Caco-2 (cell line): Measurements from ENCODE around the gene KIAA0513. TPM values are rescaled to one million over a fixed set of nuclear protein-coding genes. Genes with fewer than 3 reads are reported as not detected.

Experiments
- BruUV-seq: library from RNA; stranded (reverse); fragments of 400-500 nt; replicated peaks from 2 replicates; lab custom pipeline; 2021; lab: Mats Ljungman, UMichigan
- CTCF ChIA-PET: fragments of 300-600 bp; sonication (Branson Sonifier 250); formaldehyde crosslinking; loops from one replicate; lab custom pipeline; 2022; ENCODE audit warnings: antibody characterized with exemption; lab: Charles Lee
- POLR2A ChIA-PET: fragments of 300-600 bp; sonication (Branson Sonifier 250); formaldehyde crosslinking; loops from one replicate; lab custom pipeline; 2022; ENCODE audit warnings: antibody characterized with exemption; lab: Charles Lee
- DNase-seq, 2 experiments: peaks; one replicate each; pipeline versions ENCODE4 v3.0.0 to v3.0.0-alpha.2; 2020 to 2022
- H3K27me3 ChIP-seq: replicated peaks from 2 replicates; pipeline ENCODE4 v1.6.0; 2011; ENCODE audit warnings: low read length; ENCODE audit not compliant: control insufficient read depth, insufficient read depth
- H3K36me3 ChIP-seq: 2 replicates; pipeline ENCODE4 v1.5.1; 2011; ENCODE audit warnings: low read length; ENCODE audit not compliant: control insufficient read depth, insufficient read depth
- H3K4me1 ChIP-seq: fragments of 250-450 bp; sonication (Bioruptor Pico); 2 replicates; pipeline ENCODE4 v1.5.1; 2020; ENCODE audit warnings: mild to moderate bottlenecking
- H3K4me3 ChIP-seq: 2 replicates; pipeline ENCODE4 v1.5.1; 2011; ENCODE audit warnings: low read depth, mild to moderate bottlenecking, control low read depth, low read length
- H3K9me3 ChIP-seq: fragments of 250-450 bp; sonication (Bioruptor Pico); 2 replicates; pipeline ENCODE4 v1.5.1; 2020; ENCODE audit warnings: mild to moderate bottlenecking, moderate library complexity
- H3K27ac Mint-ChIP-seq: one replicate; pipeline ENCODE4 v1.8.0; 2022; ENCODE audit warnings: mixed read lengths; ENCODE audit not compliant: unreplicated experiment
- H3K27me3 Mint-ChIP-seq: one replicate; pipeline ENCODE4 v1.8.0; 2022; ENCODE audit warnings: mixed read lengths; ENCODE audit not compliant: insufficient read depth, unreplicated experiment
- H3K36me3 Mint-ChIP-seq: one replicate; pipeline ENCODE4 v1.8.0; 2022; ENCODE audit warnings: mild to moderate bottlenecking, mixed read lengths; ENCODE audit not compliant: insufficient read depth, unreplicated experiment
- H3K4me1 Mint-ChIP-seq: one replicate; pipeline ENCODE4 v1.8.0; 2022; ENCODE audit warnings: low read depth, mixed read lengths; ENCODE audit not compliant: unreplicated experiment
- H3K4me3 Mint-ChIP-seq: one replicate; pipeline ENCODE4 v1.8.0; 2022; ENCODE audit warnings: mild to moderate bottlenecking, moderate library complexity, mixed read lengths; ENCODE audit not compliant: unreplicated experiment
- H3K9me3 Mint-ChIP-seq: one replicate; pipeline ENCODE4 v1.8.0; 2022; ENCODE audit warnings: mixed read lengths; ENCODE audit not compliant: unreplicated experiment
- intact Hi-C: fragments of 100-400 bp; cut with micrococcal nuclease; formaldehyde crosslinking; loops from one replicate; pipeline ENCODE4 v1.10.0; 2022; ENCODE audit not compliant: unreplicated experiment
- total RNA-seq: library from RNA; stranded (reverse); gene quantifications from 2 replicates; pipeline ENCODE4 v1.2.3, GENCODE V29; 2022
- TF ChIP-seq, protein P1 (sequence below), 2 experiments: fragments of 200-600 bp in 1 of 2; IDR thresholded peaks; 1 replicate in 1 of 2; 2 replicates in 1 of 2; pipeline versions ENCODE4 v1.5.1 to v1.8.0; 2011 to 2022; ENCODE audit warnings: antibody characterized with exemption in 1 of 2, control low read depth in 1 of 2, inconsistent platforms in 1 of 2, low read depth in 1 of 2, low read length in 1 of 2, mild to moderate bottlenecking in 1 of 2, moderate library complexity in 1 of 2; ENCODE audit not compliant: insufficient read depth in 1 of 2, severe bottlenecking in 1 of 2, unreplicated experiment in 1 of 2

Gene KIAA0513
- total RNA-seq, 1 experiment from 2014 or later = 7.9 TPM

DNA sequence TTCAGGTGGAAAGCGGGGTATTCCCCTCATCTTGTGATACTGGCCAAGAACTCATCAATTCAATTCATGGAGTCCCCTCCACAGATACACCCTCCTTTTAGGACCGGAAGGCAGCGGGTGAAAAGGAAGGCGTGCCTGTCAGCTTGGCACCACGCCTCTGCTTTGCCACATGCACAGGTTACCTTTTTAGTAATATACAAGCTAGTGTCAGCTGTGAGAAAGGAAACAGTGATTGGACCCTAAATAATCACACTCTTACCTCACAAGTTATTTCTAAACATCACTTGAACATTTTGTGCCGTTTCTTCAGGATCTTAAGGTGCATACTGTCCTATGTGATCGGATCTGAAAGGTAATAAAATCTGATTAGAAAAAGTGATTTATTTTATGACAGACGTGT lies 31.9 kb upstream of the KIAA0513 start:
- CTCF ChIA-PET = interaction anchor here (1.0 to 2.1 kb wide), 2 partner anchors 62 to 91 kb away, joined by 3 to 16 read pairs; no protein-coding TSS in a partner anchor
- peak overlapping the region; percentile 62 for H3K4me3 Mint-ChIP-seq

DNA sequence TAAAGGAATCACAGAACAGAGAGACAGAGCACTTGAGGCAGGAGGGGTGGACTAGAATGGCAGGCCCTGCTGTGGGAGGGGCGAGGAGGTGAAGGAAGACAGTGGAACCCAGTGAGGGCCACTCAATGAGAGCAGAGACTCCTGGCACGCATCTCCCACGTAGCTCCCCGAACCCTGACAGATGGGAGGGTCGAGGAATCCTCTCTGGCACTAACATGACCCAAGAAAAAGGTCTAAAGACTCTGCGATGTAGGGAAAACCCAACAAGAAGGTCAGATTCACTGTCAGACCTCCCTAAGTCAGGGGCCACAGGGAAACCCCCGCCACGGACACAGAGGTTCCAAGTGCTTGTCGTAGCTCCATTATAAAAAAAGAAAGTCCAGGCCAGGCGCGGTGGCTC lies 31.2 kb upstream of the KIAA0513 start:
- CTCF ChIA-PET = interaction anchor here (1.0 kb wide), 1 partner anchor 61 kb away, joined by 3 read pairs; no protein-coding TSS in a partner anchor
- no peaks in the 10 kb centered on the region for H3K9me3 Mint-ChIP-seq
- peaks cover 49% of the 10 kb centered on the region for H3K4me1 Mint-ChIP-seq
- H3K27me3 Mint-ChIP-seq = no peaks in the 10 kb centered on the region
- POLR2A ChIA-PET = no interaction called here
- Histone ChIP-seq H3K9me3 (no peaks in the 10 kb centered on the region), H3K4me3 (no peak overlapping the region), H3K36me3 (0 out of 2 replicates have a peak, but pooled peaks cover 3% of the 10 kb centered on the region), H3K4me1 (peaks cover 50% of the 10 kb centered on the region), H3K27me3 (no peaks in the 10 kb centered on the region)
- H3K36me3 Mint-ChIP-seq = peaks cover 78% of the 10 kb centered on the region
- intact Hi-C loops = no loop called here
- no TSS peak for BruUV-seq
- DNase-seq = no peak
- no peak overlapping the region for H3K4me3 Mint-ChIP-seq
- TF ChIP-seq, protein P1, sequence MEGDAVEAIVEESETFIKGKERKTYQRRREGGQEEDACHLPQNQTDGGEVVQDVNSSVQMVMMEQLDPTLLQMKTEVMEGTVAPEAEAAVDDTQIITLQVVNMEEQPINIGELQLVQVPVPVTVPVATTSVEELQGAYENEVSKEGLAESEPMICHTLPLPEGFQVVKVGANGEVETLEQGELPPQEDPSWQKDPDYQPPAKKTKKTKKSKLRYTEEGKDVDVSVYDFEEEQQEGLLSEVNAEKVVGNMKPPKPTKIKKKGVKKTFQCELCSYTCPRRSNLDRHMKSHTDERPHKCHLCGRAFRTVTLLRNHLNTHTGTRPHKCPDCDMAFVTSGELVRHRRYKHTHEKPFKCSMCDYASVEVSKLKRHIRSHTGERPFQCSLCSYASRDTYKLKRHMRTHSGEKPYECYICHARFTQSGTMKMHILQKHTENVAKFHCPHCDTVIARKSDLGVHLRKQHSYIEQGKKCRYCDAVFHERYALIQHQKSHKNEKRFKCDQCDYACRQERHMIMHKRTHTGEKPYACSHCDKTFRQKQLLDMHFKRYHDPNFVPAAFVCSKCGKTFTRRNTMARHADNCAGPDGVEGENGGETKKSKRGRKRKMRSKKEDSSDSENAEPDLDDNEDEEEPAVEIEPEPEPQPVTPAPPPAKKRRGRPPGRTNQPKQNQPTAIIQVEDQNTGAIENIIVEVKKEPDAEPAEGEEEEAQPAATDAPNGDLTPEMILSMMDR (IDR thresholded peaks at IDR 0.05; ENCODE audit: insufficient read depth in 1 of 2, low read depth in 1 of 2, low read length in 1 of 2, severe bottlenecking in 1 of 2, unreplicated experiment in 1 of 2) = no peak
- H3K27ac Mint-ChIP-seq = peak overlapping the region; percentile 98

More for the DNA sequence above, 31.9 kb upstream of the KIAA0513 start:
- no peaks in the 10 kb centered on the region for H3K27me3 Mint-ChIP-seq
- BruUV-seq = no TSS peak
- H3K36me3 Mint-ChIP-seq = peaks cover 82% of the 10 kb centered on the region
- no peak for DNase-seq
- TF ChIP-seq, protein P1 (IDR thresholded peaks at IDR 0.05; ENCODE audit: insufficient read depth in 1 of 2, low read depth in 1 of 2, low read length in 1 of 2, severe bottlenecking in 1 of 2, unreplicated experiment in 1 of 2) = no peak
- 0 out of 2 replicates have a peak, but pooled peaks cover 4% of the 10 kb centered on the region for H3K36me3 ChIP-seq
- intact Hi-C loops = loop anchor here (1.0 to 2.0 kb wide), 2 partner anchors 15 to 19 kb away; partner anchors contain the start of gene ZDHHC7
- no peak overlapping the region for H3K4me3 ChIP-seq
- POLR2A ChIA-PET = interaction anchor here (1.7 kb wide), 1 partner anchor 16 kb away, joined by 15 read pairs; the partner anchor contains the start of gene ZDHHC7
- no peaks in the 10 kb centered on the region for H3K9me3 ChIP-seq
- H3K9me3 Mint-ChIP-seq = no peaks in the 10 kb centered on the region
- H3K4me1 Mint-ChIP-seq = peaks cover 45% of the 10 kb centered on the region
- H3K4me1 ChIP-seq = peaks cover 45% of the 10 kb centered on the region
- peak overlapping the region; percentile 98 for H3K27ac Mint-ChIP-seq
- no peaks in the 10 kb centered on the region for H3K27me3 ChIP-seq

DNA sequence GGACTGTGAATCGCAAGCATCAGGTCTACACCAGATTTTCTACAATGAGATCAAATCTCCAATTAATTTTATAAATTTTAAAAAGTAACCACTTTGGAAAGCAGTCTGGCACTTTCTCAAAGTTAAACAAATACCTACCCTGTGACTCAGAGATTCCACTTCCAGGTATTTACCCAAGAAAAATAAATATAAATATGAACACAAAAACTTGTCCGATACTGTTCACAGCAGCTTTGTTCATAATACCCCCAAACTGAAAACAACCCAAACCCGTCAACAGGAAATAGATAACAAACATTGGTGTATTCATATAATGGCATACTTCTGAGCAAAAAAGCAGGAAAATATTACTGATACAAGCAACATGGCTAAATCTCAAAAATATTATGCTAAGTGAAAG lies 28.4 kb upstream of the KIAA0513 start:
- H3K4me1 ChIP-seq = peaks cover 49% of the 10 kb centered on the region
- H3K27me3 ChIP-seq = no peaks in the 10 kb centered on the region
- 0 out of 2 replicates have a peak, but pooled peaks cover 3% of the 10 kb centered on the region for H3K36me3 ChIP-seq
- Mint-ChIP-seq H3K27me3 (no peaks in the 10 kb centered on the region), H3K4me3 (no peak overlapping the region), H3K27ac (peak overlapping the region; percentile 30), H3K9me3 (no peaks in the 10 kb centered on the region), H3K4me1 (peaks cover 58% of the 10 kb centered on the region), H3K36me3 (peaks cover 63% of the 10 kb centered on the region)
- intact Hi-C loops = no loop called here
- no peak for DNase-seq
- BruUV-seq = no TSS peak
- H3K4me3 ChIP-seq = no peak overlapping the region
- ChIA-PET POLR2A (interaction anchor here (0.9 kb wide), 1 partner anchor 11 kb away, joined by 3 read pairs; no protein-coding TSS in a partner anchor), CTCF (no interaction called here)
- TF ChIP-seq, protein P1 (IDR thresholded peaks at IDR 0.05; ENCODE audit: insufficient read depth in 1 of 2, low read depth in 1 of 2, low read length in 1 of 2, severe bottlenecking in 1 of 2, unreplicated experiment in 1 of 2) = no peak
- no peaks in the 10 kb centered on the region for H3K9me3 ChIP-seq
